ENCODE data around the gene KCNK15. TPM values are rescaled to one million over a fixed set of nuclear protein-coding genes. Genes with fewer than 3 reads are reported as not detected.

Gene KCNK15
- total RNA-seq, result 1.5 and 2.0 TPM in 2 replicates

DNA sequence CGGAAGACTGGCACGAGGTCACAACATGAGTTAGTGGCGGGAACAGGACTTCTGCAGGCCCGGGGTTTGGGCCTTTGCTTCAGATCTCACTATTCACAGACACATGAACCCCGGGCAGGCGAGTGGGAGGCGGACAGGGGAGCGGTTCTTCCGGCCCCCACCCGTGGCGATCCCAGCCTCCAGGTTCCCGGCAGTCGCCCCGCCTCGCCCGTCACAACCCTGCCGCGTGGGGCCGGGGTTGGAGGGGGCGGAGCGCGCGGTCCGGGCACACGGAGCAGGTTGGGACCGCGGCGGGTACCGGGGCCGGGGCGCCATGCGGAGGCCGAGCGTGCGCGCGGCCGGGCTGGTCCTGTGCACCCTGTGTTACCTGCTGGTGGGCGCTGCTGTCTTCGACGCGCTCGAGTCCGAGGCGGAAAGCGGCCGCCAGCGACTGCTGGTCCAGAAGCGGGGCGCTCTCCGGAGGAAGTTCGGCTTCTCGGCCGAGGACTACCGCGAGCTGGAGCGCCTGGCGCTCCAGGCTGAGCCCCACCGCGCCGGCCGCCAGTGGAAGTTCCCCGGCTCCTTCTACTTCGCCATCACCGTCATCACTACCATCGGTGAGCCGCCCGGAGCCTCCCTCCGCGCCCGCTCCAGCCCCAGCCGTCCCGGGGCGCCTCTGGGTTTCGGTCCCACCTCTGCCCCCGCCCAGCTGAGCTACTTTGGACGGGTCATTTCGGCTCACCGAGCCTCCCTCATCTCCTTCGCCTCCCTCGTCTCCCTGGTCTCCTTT is at the start of gene KCNK15:
KCNK15 (plus strand) TSS at position 268 of the 769 bp plus-strand sequence; CDS start at position 314, 46 bp downstream.

DNA sequence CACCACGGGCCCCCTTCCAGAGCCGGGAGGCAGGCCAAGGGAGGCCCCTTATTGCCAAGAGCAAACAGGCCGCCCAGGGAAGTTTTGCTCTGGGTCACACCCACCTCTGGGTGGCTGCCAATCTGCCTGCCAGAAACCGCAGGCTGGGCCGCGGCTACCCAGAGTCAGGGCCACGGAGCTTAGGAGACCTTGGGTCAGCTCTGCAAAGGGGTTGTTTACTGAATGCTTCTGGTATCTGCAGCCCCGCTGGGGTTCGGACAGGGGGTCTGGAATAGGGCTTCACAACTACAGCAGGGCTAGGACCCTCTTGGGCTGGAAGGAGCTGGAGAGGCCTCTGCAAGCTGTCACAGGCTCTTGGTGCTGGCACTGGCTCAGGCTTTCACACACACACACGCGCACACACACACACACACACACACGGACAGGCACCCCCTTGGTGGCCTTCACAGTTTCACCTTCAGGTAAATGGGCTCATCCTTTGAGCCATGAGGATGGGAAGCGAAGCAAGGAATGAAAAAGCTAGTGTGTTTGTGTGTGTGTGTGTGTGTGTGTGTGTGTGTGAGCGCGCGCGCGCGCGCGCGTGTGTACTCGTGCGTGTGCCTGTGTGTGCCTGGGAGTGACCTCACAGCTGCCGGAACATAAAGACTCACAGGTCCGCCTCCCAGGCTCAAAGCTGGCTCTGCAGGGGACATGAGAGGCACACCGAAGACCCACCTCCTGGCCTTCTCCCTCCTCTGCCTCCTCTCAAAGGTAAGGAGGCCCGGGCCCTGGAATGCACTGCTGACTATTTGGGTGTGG is 30.8 kb upstream of the KCNK15 start, which contains the start of gene CCN5:
CCN5 (plus strand) TSS at position 669 of the 798 bp plus-strand sequence; CDS start at position 691, 22 bp downstream.

Other genes with a start within 250 kb of the KCNK15 start
- 72.8 and 86.6 TPM in 2 replicates for gene SERINC3, start 223.8 kb upstream of the KCNK15 start, total RNA-seq
- 57.2 and 57.4 TPM in 2 replicates for gene PKIG, start 163.3 kb upstream of the KCNK15 start, total RNA-seq
- 20.5 and 27.5 TPM in 2 replicates for gene ADA, start 94.2 kb upstream of the KCNK15 start, total RNA-seq
- 2.1 and 16.2 TPM in 2 replicates for gene CCN5, start 30.5 kb upstream of the KCNK15 start, total RNA-seq
- gene RIMS4, start 64.7 kb downstream of the KCNK15 start, total RNA-seq, result 0.12 and 0.34 TPM in 2 replicates
- 93.9 and 120 TPM in 2 replicates for gene YWHAB, start 139.8 kb downstream of the KCNK15 start, total RNA-seq
- 6.9 and 20.2 TPM in 2 replicates for gene PABPC1L, start 164.2 kb downstream of the KCNK15 start, total RNA-seq
- 18.3 and 18.8 TPM in 2 replicates for gene TOMM34, start 214.5 kb downstream of the KCNK15 start, total RNA-seq
- gene STK4, start 220.6 kb downstream of the KCNK15 start, total RNA-seq, result 11.3 and 12.5 TPM in 2 replicates

All from pericardium fibroblast (primary cell).